Activated gamma-delta T cell treated with anti-CD3 and anti-CD28 coated beads, Interleukin-2, amount 50 U/mL, for 16 hours (primary cell): ENCODE measurements around the gene CBX2.

ENCODE experiments used
- DNase-seq: peaks from one replicate; pipeline ENCODE4 v3.0.0-alpha.2; 2020; ENCODE audit warnings: low read depth

Gene CBX2

DNA sequence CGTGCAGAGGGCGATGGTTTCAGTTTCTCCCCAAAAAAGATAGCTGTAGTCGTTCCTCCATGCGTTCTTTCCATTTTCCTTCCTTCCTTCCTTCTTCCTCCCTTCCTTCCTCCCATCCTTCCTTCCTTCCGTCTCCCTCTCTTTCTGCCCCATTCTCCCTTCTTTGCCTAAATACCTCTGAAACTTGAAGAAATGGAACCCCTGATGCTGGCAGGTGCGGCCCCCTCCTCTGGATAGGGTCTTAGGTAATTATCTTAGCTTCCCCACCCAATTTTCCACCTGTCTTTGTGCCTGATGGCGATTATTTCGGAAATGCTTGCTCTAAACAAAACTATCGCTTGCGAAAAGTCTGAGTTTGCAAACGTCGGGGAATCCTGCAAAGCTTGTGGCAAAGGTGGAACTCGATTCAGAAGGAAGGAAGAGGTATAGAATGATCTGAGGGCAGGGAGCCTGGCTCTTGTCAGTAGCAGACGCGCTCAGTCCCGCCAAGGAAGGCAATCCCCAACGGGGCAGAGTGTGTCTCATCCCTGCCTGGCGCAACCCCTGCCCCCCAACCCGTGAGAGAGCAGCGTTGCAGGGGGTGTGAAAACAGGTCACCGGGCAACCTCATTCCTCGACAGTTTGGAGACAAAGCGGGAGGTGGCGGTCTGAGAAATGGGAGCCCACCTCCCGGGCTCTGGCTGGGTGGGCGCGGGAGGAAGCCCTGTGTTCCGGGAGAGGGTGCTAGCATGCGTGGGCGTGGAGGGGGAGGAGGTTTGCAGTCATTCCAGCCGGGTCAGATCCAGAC is 21.8 kb downstream of the CBX2 start:
- no peak for DNase-seq

- DNase-seq: no peak
Measured at GRCh38 chr17:79800325-79801155, 22.6 kb downstream of the CBX2 start.

DNA sequence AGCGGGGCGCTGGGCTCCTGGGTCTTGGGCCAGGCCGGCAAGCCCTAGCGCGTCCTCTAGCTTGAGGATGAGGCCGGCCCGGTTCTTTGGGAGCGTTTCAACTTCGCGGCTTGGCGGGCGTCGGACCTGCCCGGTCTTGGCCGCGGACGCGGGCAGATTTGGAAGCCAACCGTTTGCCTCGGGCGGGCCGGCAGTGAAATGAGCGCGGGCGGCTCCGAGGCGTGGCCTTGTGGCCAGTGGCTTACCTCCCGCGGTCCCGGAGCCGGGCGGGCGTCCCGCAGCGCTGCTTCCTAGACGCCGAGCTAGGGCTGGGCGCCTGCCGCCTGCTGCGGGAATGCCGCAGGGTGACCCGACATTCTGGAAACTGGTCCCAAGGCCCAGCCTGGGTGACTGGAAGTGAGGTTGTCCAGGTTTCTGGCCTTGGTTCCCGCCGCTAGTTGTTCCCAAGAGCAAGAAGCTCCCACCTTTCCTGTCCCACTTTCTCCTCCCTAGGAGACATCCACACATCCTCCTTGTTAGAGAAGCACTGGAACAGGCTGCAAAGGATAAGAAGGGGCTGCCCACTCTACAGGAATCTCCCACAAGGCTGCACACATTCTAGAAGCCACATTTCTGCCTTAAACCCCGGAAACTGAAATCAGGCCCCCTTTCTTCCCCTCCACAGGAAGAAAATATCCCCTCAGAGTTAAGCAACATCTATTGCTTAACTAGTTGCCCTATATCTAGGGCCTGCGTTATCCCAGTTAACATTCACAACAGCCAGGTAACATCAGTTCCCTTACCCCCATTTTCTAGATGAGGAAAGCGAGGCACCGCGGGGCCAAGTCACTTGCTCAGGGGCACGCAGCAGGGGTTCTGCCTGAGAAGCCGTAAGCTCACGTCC is 23.4 kb downstream of the CBX2 start:
- no peak for DNase-seq

DNA sequence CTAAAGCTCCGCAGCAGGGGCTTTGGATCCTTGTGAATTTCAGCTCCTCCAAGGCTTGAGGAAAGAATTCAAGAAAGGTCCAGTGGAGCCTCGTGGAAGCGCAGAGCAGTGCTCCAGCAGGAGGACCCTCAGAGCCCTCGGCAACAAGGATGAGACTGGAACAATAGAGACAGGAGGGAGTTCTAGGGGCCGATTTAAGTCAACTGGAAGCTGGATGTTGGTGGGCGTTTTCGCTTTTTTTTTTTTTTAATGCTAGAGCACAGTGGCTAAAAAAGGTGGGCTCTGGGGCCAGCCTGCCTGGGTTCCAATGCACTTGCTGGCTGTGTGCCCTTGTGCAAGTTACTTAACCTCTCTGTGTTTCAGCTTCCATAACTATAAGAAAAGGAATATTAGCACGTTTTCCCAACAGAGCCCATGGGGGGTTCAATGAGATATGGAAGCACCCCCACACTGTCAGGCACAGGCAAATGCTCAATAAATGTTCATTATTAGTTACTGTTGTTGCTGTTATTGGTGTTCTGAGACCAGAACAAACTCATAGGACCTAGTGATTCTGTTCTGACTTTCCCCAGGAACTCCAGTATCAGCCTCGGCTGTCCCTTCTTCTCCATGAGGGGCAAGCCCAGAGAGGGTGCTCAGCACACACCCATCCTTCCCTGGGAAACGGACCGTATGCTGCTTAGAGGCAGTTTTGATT is 24.2 kb downstream of the CBX2 start:
- no peak for DNase-seq

GRCh38 chr17:79802736-79803420 is 24.9 kb downstream of the CBX2 start:
- no peak for DNase-seq

DNA sequence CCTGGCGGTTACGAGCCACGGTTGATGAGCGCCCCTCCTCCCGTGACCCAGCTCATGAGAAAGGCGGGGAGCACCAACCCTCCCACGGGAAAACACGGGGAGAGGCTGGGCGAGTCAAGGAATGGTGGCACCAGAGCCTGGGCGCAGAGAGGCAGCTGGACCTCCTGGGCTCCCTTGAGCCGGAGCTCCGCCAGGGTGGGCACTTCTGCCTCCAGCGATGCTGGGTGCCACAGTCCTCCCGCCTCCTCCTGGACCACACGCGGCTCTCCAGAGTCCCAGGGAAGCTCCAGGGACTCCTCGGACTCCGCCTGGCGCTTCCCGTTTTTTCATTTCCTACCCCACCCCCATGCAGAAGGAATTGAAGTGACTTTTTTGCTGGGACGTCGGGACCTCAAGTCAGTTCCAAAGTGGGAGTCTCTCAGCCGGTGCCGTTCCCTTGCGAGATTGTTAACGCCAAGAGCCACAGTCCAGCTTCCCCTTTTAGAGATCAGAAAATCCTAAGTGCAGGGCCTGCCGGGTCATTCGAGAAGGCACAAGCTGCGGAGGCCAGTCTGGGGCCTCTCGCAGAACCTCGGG is 25.6 kb downstream of the CBX2 start:
- no peak for DNase-seq

DNA sequence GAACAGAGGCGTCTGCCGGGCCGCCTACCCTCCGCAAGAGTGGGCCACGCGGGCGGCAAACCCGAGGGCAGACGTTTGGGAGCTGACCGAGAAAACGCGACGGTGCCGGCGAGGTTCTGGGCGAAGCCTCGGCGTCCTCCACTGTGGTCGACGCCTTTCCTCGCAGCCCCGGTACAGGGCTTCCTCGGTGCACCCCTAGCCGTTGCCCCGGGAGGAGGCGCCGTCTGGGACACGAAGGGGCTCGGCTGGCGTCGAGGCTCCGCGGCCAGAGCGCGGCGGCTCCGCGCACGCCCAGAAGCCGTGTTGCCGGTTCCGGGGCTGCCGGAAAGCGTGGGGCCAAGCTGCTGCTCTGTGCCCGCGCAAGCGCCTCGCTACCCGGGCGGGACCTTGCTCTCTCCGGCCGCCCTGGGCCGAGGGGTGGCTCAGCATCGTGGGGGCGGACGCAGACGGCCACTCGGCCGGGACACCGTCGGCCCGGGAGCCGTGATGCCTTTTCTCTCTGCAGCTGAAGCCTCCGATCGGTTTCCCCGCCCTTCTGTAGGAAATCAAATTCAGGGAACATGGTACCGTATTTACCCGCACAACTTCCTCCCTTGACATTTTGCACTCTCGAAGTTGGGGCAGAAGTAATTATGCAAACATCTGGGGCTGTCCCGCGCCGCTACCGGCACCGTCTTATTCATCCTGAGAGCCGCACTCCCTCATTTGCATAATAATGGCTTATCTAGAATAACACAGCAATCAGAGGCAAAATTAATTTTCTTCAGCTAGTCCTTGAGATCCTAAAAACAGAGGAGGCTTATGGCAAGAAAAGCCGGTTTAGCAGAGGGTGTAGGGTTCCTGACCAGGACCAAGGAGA is 26.3 kb downstream of the CBX2 start:
- peak; percentile 42 for DNase-seq

DNA sequence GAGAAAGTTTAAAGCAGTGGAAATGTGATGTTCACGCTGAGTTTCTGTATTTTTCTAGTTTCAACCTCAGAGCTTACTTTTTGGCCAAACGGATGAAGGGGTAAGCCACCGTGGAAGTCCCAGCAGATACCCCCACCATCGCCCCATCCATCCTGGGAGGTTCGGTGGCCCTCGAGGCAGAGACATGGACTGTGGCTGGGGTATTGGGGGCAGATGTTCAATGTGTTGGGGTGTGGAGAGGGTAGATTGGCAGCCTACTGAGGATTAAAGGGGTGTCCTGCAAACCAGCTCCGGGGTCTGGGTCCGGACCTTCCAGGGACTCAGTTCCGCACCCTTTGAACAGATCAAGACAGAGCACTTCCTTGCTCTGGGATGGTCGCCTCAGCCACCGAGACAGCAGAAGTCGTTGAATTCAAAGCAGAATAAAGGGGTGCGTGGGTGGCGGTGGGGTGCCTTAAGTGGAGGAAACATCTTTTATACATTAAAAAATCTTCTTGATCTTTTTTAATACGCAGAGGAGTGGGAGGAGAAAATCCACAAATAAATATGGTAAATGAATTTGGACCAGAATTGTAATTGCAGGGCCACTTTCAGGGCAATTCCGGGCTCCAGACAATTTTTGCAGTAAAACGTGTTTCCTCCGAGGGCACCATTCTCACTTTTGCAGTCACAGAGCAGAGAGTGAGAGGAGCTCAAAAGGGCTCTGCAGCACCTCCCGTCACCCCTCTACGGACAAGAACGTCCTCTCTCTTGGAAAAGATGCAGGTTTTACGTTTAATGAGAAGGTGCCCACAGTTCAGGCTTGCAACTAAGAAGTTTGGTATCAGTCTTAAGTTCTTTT is 27.1 kb downstream of the CBX2 start:
- DNase-seq: no peak

DNA sequence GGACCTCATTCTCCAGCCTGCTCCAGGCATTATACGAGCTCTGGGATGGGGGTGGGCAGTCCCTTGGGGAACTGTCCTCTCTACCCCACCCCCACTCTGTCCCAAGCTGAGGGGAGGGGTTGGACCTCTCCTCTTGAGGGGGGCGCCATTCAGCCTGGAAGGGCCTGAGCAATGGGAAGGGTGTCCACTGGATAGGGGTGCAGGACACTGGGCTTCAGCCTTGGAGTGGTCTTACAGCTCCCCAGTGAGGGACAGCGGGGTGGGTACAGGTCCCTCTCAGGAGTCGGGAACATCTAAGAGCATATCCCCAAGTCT is 28.5 kb downstream of the CBX2 start:
- DNase-seq: no peak

- DNase-seq: no peak
Measured at GRCh38 chr17:79806863-79807720, 29.1 kb downstream of the CBX2 start.

DNA sequence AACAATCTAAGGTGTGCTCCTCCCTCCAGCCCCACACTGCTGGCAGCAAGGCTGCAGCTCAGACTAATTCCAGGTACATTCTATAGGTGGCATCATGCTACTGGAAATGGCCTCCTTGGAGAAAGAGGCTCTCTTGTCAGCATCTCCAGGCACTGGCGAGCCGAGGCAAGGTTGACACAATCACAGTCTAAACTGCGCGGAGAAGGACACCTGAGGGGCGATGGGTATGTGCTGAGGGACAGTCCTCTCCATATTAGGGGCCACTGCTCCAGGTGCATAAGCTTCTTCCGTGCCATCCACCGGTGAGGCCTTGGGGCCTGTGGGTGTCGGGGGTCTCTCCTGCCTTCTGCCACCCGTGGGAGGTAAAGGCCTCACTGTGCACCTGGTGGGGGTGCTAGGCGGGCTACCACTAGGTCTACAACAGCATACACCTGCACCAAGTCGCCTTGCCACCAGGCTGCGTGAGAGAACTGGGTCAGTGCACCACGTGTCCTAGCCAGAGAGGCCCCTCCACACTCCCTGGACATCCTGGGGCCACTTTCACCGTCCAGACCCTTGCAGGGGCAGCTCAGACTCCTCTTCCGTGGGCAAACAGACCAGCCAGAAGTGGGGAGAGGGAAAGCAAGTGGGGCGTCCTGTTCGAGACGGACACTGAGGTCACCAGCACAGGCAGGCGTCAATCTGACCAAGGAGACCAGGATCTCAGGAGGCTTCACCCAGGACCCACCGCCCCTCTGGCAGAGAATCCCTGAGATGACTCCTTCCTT is 31.0 kb downstream of the CBX2 start:
- no peak for DNase-seq

DNA sequence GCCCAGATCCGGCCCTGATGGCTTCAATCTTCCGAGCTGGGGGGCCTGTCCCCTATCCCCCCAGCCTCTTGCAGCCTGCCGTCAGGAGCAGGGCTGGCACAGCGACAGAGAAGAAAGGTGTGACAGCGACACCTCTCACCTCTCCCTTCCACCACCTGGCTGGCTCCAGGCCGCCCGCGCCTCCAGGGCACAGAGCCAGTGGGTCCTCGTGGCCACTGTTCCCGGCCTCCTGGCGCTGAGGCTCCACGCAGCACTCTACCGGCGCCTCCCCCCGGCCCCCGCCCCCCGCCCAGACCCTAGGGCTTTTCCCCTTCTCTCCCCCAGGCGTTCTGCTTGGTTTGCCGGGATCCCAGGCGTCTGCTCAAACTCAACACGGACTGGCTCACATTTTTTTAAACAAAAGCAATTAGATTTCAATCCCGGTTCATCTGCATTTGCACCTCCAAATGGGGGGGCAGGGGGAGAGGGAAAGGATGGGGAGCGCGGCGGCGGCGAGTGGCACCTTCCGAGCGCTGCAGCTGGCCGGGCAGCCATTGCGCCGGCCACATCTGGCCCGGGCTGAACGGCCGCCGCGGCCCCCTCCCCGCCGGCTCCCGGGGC is 31.7 kb downstream of the CBX2 start:
- no peak for DNase-seq

DNA sequence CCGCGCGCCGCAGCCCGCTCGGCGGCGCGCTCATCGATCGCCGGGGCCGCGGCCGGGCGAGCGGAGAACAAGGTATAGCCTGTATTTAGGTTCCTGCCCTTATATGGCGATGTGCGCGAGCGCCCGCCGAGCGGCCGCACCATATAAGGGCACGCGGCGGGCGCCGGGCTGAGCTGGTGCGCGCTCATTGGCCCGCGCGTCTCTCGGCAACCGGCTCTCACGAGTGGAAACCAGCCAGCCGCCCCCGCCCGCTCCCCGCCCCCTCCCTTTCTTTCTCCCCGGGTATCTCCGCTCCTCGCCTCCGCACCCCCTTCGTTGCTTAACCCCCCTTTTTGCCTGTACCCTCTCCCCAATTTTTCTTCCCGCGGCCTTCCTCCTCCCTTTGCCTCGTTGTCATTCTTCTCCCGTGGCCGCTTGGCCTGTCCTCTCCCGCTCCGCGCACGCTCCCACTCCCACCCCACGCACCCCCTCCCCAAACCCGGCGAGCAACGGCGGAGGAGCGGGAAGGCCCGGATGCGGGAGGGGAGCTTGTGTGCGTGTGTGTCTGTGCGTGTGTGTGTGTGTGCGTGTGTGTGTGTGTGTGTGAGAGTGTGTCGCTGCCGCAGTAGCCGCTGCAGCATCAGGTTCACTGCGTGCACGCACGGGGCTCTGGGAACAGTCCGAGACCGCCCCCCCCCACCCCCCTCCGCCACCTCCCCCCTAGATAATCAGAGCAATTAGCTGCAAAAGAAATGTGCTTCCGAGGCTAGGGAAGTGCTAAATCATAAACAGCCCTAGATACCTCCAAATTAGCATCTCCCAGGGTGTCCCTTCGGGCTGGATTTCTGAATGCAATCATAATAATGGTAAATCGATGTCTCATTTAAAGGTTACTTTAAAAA is 32.4 kb downstream of the CBX2 start:
- DNase-seq: peak; percentile 54

DNA sequence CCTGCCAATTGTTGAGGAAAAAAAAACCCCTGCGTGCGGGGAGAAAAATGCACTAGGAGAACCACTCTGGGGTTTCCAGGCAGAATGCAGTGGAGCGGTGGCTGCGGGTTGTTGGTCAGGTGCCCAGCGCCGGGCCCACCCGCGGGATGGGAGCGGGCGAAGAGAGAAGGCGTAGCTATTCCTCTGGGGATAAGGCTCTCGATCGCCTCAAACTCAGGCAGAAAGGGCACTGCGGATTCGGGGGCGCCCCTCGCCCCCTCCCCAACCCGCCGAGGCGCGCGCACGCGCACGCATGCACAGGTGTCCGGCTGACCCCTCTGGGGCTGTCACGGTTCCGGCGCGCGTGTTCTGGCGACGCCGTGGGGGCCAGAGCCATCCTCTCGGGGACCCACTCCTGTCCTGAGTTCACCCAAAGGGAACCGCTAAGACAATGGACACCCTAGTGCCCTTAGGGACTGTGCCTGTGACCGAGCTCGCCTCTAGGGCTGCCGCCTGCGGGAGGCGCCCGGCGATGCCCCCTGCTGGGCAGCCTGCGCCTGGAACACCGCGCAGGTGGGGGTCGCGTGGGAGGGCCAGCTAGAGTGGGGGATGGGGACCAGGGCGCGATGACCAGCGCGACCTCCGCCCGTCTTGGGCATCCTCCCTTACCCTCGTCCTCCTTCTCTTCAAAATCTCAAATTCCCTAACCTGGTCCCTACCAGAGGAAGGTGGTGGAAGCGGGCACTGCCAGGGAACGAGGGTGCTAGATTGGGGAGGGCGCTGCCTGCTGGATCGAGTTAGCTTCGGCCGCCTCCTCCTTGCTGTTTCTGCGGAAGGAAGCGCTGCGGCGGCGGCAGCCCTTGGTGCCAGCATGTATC is 33.3 kb downstream of the CBX2 start:
- no peak for DNase-seq

- DNase-seq: no peak
Measured at GRCh38 chr17:79811868-79812352, 34.0 kb downstream of the CBX2 start.
